Measurements from ENCODE around the gene ITK.

ITK gene

DNA sequence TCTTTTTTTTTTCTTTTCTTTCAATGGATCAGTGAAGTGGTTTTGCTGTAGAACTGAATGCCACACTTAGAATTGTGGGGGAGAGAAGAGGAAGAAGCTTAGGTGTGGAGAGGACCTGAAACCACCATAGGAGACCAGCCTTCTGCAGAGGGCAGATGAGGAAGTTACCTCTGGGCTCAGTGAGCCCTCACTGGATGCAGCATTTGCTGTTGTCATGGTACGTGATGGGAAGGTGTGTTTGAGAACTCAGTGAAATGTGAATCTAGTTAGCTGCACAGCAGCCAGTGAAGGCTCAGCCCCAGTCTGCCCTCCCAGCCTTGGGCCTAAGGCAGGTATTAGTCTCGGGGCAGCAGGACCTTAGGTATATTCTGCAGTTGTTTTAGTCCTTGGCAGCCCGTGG, 102.8 kb downstream of the ITK start:
- DNase-seq, result no peak

DNA sequence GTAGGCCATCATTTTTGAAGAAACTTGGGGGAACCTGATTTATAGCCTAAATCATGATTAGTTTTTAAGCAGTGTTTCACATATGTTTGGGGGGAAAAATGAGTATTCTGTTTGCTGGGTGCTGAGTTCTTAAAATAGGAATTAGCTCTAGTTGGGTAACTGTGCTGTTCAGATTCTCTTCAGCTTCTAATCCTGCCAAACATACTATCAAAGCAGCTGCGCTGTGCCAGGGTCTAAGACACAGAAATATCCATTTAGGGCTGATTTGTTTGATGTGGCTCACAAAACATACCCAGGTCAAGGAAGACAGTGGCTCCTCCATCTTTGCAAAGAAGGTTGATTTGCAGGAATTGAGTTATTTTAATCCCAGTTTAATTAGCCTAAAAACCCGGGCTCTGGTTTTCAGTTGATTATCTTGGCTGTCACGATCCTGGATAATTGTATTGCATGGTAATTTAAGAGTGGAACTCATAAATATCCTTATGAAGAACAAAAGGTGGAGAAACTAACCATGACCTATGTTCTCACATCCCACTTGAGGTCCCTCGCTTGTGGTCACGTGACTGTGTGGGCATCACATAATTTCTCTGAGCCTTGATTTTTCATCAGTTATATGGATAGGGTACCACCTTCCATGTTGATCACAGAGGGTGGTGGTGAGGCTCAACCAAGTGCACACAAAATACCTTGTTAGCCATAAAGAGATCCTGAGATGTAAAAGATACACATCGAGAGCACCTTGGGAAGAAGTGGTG, 104.0 kb downstream of the ITK start:
- DNase-seq, result no peak

DNA sequence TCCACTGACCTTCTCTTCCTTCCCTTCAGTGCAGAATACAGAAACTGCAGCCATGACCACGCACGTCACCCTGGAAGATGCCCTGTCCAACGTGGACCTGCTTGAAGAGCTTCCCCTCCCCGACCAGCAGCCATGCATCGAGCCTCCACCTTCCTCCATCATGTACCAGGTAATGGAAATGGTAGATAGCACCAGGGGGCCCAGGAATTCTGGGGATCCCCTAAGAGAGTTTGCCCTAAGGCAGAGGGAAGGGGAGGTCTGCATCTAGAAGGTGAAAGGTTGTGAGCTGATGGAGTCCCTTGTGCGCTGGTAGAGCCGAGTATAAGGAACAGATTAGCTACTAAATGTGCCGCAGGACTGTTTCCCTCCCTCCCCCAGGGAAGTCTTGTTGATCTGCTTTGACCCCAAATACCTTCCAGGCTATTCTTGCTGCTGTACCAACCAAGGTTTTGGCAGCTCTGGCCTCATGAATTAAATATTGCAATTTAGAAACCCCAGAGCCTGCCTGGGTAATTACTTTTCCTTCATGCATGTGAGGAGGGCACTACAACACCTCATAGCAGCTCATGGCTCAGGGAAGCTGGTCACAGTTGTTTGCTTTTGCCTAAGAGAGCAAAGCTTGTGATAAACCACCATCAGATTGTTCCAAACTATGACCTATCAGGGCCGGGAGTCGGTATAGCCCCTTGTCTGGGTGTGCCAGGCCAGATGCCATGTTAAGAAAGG, 104.8 kb downstream of the ITK start:
- DNase-seq, result no peak

DNA sequence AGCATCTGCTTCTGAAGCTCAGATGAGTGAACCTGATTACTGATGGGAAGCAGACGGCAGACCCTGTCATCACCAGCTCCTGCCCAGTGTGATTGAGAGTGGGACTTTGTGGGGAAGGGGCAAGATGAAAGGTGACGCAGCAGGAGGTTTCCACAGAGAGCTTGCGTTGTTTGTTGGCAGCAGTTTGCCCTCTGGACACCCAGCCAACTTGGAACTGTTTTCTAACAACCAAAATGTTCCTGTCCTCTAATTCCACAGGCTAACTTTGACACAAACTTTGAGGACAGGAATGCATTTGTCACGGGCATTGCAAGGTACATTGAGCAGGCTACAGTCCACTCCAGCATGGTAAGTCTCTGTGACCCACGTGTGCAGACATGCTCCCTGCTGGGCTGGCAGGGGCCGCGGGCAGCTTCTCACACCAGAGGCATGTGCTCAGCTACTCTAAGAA, 106.1 kb downstream of the ITK start:
- peak; percentile 26 for DNase-seq

DNA sequence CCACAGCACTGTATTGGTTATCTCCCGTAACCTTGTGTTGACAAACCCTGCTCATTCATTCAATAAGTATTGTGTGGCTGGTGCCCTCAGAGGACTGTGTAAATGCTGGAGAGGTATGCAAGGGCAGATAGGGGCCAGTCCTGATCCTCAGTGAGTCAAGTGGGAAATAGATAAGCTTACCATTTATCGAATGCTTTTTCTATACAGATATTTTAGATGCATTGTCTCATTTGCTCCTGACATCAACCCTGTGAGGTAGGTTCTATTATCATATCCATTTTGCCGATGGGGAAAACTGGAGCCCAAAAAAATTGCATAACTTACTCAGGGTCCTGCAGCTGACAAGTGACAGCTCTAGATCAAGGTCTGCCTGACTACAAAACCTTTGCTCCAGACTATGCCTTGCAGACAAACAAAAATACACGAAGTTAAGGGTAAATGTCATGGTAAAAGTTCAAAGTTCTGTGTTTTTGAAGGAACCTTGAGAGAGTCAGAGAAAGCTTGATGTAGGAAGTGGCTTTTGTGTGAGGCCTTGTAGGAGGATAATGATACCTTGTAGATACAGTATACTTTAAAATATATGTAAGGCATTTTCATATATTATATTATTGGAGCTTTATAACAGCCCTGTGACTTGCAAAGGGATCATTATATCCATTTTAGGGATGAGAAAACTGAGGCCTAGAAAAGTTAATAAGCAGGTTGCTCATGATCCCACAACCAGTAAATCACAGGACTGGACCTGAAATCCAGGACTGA, 107.9 kb downstream of the ITK start:
- no peak for DNase-seq

DNA sequence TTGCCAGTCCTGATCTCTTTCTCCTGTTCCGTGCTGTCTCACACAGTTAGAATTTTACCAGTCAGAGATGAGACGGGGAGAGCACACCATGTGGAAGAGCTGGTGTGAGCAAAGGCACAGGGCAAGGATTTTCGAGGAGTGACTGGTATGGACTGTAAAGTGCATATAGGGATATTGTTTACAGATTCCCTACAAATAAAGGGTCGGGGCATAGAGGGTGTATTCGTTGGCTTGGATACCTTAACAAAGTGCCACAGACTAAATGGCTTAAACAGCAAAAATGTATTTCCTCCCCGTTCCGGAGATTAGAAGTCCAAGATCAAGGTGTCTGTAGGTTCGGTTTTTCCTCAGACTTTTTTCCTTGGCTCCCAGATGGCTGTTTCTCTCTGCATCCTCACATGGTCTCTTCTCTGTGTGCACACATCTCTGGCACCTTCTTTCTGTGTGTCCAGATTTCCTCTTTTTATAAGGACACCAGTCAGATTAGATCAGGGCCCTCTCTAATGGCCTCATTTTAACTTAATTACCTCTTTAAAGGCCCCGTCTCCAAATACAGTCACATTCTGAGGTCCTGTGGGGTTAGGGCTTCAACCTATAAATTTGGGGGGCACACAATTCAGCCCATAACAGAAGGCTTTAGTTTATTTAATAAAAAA, 108.7 kb downstream of the ITK start:
- no peak for DNase-seq

DNA sequence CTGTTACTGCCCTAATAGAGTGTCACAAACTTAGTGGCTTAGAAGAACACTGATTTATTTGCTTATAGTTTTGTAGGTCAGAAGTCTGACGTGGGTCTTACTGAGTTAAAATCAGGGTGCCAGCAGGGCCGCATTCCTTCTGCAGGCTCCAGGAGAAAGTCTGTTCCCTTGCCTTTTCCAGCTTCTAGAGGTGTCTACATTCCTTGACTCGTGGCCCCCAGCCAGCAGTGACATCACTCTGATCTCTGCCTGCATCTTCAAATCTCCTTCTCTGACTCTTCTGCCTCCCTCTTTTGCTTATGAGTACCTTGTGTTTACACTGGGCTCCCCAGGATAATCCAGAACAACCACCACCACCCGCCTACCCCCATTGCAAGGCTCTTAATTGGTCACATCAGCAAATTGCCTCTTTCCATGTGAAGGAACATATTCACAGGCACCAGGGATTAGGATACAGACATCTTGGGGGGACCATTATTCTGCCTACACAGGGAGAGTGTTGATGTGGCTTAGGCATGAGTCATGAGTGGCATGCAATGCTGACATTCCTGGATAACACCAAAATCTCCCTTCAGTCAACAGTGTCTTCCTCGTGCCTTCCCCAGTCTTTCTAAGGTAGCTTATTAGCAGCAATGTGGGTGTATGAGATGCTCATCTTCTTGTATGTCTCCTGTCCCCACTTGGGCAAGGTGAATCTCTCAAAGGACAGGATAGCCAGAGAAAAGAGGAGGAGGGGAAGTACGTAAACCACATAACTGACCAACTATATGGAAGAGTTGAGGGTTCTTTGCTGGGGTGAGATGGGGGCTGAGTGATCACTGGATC, 109.7 kb downstream of the ITK start:
- DNase-seq, result peak; percentile 90

DNA sequence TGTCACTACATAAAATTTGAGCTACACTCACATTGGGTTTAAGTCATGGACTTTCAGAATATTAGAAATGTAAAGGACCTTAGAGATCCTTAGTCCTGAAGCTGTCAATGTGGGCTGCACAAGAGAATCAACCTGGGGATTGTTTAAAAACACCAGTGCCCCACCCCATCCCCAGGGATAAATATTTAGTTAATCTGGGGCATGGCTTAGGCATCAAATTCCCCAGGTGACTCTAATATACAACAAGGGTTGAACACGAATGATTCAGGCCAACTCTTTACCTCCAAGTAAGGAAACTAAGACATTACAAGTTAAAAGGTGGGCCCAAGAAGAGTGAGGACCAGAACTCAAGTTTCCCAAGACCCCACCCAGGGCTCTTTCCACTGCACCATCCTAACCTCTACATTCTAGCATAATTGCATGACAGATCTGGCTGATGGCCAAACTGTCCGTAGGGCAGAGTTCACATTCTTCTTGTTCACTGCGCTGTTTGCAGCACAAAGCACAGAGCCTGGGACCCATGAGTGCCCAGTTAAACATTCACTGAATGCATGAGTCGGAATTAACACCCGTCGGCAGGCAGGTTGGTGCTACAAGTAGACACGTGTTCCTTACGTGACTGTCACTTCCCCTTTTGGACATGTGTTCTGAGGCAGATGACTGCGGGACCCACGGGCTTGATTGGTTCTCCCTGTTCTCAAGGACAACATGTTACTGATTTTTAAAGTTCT, 110.5 kb downstream of the ITK start:
- DNase-seq, result peak; percentile 39

DNA sequence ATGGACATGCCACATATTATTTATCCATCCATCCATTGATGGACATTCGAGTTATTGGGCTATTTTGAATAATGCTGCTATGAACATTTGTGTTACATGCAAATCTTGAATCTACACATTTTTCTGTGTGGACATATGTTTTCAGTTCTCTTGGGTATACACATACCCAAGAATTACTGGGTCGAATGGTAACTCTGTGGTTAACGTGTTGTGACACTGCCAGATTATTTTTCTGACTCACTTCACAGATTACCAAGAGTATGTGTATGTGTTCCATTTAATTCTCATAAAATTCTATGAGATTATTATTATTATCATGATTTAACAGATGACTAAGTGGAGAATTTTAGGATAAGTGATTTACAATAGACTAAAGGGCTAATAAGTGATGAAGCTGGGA, 112.0 kb downstream of the ITK start:
- DNase-seq, result peak; percentile 62

DNA sequence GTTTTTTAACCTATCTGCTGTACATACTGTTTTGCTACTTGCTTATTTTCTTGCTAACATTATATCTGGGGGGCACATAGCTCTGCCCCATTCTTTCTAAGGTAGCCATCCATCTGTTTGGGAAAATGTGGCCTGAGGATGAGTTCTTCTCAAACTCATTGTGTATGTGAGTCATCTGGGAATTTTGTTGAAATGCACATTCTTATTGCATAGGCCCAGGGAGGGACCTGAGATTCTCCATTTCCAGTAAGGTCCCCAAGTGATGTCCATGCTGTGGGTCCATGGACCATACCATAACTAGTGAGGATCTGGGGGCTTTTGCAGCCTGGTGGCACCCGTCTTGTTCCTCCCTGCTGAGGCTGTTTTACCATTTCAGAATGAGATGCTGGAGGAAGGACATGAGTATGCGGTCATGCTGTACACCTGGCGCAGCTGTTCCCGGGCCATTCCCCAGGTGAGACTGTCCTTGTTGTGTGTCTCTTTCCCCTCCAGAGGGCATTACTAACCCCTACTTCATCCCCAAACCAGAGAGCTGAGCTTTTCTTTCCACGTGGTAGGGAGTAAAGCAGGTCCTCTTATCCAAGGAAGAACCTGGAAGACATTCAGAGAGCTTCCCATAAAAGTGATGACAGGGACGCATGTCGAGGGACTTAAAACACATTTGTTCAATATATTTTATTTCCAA, 113.9 kb downstream of the ITK start:
- peak; percentile 12 for DNase-seq

DNA sequence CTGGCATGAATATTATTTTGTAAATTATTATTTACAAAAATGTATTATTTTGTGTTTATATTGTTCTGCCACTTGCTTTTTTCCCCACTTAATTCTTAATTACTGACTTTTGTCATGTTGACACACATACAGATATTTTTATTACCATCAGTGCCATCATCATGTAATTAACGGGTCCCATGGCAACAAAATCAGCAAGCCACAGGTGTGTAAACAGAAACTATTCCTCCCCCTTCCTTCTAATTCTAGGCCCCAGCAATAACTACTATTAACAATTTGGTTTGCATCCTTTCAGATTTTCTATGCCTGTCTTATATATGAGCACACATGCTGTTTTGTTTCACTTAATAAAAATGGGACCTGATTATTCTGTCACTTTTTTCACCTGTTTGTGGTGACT, 114.6 kb downstream of the ITK start:
- no peak for DNase-seq

DNA sequence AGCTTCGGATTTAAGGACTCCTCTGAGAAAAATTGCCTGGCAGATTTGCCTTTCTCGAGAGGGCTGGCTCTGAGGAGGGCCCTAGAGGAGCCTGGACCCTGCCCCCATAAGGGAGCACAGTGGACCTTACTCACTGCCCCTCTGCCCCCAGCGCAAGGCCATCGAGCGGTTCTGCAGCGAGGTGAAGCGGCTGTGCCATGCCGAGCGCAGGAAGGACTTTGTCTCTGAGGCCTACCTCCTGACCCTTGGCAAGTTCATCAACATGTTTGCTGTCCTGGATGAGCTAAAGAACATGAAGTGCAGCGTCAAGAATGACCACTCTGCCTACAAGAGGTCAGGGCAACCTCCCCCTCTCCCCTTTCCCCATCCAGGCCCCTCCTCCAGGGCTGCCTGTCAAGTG, 119.9 kb downstream of the ITK start:
- DNase-seq, result no peak

DNA sequence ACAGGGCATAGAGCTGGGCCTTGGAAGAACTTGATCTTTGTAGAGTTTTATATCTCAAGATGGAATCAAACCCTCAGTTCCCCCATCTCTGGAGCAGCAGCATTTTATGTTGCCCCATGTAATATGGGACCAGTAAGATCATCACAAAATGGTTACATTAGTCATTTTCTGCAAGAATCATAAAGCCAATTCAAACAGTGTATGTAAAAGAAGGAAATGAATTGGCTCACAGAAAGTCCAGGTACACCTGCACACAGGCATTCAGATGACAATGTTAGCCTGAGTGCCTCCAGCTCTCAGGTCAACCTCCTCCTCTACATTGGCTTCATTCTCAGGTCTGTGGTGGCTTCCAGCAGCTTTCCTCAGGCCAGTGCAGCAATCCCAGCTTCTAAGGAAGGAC, 120.4 kb downstream of the ITK start:
- no peak for DNase-seq

DNA sequence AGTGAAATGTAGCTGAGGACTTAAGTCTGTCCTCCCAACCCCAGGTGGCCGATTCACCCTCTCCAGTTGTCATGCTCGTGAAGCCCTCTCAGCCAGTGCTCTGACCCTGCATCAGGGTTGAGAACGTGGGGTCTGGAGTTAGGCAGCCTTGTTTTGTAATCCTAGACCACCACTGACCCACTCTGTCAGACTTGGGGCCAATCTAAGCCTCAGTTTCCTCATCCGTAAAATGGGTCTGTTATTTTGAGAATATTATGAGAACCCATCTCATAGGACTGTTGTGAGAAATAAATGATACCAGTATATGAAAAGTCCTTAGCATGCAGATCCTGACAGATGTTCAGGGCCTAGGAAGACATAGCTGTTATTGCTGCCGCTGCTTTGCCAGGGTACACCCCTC, 122.4 kb downstream of the ITK start:
- DNase-seq, result no peak

DNA sequence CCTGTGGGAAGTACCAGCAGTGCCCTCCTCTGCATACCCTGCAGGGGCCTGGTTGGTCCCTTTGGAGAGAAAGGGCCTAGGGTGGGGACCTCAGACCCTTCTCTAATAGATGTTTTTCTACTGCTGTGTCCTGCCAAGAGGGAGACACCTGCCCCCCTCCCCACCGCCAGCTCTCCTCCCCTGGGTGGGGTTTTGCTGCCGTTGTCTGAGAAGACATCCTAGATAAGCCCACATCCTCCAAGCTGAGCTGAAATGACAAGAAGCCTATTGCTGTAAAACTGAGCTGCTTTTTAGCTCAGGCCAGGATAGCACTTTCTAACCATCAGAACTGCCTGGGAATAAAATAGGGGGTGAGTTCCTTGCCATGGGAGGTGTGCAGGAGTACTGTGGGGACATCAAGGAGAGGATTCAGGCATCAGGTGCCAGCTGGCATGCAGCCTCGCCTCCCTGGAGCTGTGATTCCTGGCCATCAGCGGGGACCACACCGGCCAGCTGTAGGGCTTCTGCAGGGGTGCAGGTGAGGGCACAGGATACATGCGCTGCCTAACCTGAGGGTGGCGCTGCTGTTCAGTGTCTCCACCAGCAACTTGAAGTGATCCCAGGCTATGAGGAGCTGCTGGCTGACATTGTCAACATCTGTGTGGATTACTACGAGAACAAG, 123.2 kb downstream of the ITK start:
- no peak for DNase-seq

Data from fibroblast of skin of scalp (primary cell).